Activated CD4-positive, alpha-beta T cell treated with anti-CD3 and anti-CD28 coated beads for 4 hours (primary cell): ENCODE results near the gene SLC24A3.

ENCODE experiments used
- DNase-seq, 2 donors: peaks; one replicate each; pipeline ENCODE4 v3.0.0-alpha.2; 2020

SLC24A3 gene

GRCh38 chr20:19519466-19519865, 307.0 kb downstream of the SLC24A3 start:
- no peak for DNase-seq

GRCh38 chr20:19520261-19520660, 307.8 kb downstream of the SLC24A3 start:
- DNase-seq, result no peak

DNA sequence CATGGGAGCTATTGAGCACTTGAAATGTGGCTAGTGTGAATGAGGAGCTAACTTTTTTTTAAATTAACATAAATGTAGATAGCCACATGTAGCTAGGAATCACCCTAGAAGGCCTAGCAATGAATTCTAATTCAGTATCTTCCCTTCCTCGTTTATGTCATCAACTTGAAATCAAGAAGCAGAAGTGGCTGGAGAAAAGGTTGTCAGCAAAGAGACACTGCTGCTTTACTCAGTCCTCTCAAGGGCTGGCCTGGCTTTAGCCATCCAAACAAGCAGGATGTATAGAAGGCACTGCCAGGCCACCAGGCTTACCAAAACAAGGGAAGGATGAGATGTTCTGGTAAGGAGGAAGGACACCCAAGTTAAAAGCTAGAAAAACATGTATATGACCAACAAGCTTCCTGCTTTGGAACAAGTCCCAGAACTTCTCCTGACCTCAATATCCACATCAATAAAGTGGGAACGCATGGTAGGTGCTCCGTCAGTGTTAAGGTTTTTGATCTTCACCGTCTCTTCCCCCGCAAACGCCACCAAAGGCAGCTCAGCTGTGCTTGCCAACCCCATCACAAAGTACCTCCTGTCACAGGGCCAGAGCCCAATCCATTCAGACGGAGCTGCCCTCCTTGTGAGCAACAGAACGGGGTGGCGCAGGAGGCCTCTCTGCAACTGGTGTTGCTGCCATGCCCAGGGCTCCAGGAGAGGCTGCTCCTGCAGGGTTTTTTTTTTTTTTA, 309.8 kb downstream of the SLC24A3 start:
- DNase-seq, result no peak

- no peak for DNase-seq
Observed at GRCh38 chr20:19522836-19523590, 310.6 kb downstream of the SLC24A3 start.

DNA sequence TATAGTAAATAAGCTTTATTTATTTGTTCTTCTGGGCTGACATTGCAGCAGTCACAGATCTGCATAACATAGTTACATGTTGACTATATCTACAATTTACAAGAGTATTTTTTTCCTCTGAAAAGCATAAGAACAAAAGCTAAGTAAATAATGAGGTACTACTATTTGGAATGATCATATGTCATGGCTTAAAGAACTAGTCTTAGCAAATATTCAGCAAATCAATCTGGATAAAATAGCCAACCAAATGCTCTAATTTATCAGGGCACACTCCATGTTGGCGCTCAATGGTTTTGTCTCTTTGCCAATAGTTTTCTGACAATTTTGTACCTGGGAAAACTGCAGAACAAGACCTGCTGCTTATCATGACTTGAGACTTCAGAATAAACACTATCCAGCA, 312.2 kb downstream of the SLC24A3 start:
- DNase-seq, result no peak

DNA sequence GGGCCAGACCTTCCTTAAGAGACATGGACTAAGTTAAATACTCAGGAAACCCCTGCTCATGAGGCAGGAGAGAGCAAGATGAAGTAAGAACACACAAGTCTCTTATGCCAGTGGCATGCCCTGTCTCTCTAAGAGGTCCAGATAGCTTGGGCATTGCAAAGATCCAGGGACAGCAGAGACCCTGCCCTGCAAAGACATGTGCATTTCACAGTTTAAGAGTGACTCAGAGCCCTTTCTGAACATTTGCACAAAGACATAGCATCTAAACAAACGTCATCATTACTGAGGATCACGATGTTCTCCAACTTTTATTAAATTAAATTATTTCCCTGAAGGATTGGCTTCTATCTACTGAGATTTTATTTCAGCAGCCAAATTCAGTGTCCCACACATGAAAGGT, 315.1 kb downstream of the SLC24A3 start:
- DNase-seq, result no peak

GRCh38 chr20:19528286-19529030, 316.0 kb downstream of the SLC24A3 start:
- DNase-seq, result no peak

DNA sequence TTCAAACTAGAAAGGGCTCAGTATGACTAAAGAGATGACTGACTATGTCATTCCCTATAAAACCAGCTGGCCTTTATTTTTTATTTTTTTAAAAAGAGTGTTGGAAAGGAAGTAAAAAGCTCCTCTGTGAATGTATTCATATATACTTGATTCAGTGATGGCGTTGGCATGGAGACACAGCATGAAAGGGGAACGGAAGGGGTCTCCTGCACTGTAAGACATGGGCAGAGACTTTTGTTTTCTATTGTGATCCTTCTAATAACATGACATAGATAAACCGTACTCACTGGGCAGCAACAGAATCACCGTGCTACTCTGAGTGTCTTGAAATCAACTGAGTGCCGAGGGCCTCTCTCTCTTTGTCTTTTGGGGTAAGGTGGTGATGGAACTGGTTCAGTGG, 317.6 kb downstream of the SLC24A3 start:
- no peak for DNase-seq

- no peak for DNase-seq
Observed at GRCh38 chr20:19531446-19531845, 319.0 kb downstream of the SLC24A3 start.

DNA sequence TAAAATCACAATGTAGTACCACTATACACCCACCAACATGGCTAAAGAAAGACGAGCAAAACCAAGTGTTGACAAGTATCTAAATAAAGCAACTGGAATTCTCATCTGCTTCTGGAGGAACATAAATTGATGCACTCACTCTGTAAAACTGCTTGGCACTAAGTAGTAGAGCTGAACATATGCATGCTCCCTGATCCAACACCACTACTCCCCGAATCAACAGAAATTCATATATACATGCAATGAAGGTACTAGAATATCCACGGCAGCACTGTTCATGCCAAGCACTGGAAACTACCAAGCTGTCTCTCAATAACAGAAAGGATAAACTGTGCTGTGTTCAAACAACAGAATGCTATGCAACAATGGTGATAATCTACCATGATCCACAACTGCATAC, 326.1 kb downstream of the SLC24A3 start:
- DNase-seq, result no peak

GRCh38 chr20:19539191-19539590, 326.7 kb downstream of the SLC24A3 start:
- DNase-seq, result no peak

DNA sequence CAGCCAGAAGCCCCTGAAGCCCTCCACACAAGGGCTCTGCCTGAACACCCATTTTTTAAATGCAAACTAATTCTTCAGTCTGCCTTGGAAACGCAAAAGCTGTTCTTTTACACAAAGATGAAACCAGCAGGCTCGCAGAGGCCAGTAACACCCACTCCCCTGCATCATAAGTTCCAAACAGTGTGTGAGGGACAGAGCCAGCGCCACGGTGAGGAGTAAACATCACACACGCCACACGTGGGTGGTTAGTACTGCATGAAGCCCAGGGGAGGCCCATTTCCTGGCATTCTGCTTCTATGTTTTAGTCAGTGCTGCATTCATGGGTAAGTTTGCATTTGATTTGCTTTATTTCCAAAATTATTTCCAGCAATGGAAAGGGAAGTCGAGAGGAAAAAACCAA, 327.9 kb downstream of the SLC24A3 start:
- DNase-seq, result no peak

DNA sequence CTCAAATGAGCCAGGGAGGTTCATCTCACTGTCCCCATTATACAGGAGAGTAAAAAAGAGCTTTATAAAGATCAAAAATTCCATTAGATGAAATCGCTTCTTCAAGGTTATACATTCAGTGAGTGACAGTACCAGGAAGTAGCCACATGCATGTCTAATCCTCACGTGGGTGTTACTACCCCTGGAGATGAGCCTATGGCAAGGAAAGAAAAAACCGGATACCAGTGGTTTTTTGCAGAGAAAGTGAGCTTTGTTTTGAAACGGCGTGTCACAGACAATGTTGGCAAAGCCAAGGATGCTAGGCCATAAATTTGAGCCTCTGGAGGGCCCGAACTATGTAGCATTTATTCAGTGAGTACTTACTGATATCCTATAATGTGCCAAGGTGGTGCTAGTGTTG, 330.7 kb downstream of the SLC24A3 start:
- no peak for DNase-seq

- DNase-seq, result no peak
Observed at GRCh38 chr20:19544684-19545083, 332.2 kb downstream of the SLC24A3 start.

DNA sequence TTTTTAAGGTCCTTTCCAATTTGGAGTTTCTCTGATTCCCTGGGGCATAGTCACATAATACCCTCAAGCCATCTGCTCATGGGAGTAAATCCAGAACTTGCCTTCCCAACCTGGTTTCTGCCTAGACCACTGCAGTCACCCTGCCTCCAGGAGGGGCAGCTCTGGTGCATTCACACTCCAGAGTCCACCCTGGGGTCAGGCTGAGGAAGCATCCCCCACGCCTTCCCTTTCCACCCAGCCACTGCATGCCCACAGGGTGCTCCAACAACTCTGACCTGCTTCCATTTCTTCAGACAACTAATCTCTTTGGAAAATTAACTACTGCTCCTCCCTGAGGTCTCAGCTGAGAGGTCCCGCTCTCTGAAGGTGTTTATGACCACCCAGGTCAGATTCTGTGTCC, 334.2 kb downstream of the SLC24A3 start:
- no peak for DNase-seq

DNA sequence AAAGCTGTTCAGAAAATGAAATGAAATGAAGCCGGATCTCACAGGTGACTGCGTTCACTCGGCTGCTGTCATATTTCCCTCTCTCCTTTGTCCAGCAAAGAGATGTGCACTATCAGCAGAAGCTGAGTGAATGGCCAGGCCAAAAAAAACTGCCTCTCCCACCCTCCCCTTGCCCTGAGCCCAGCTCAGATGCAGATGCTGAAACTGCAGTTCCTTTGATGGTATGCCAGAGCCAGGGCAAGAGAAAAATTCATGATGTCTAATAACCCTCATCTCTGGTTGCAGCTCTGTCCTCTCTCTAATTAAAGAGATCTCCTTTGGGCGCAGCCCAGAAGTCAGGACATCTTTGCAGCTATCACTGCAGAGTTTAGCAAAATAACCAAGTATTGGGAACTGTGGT, 335.1 kb downstream of the SLC24A3 start:
- no peak for DNase-seq

- DNase-seq, result no peak
Observed at GRCh38 chr20:19549896-19550295, 337.5 kb downstream of the SLC24A3 start.

DNA sequence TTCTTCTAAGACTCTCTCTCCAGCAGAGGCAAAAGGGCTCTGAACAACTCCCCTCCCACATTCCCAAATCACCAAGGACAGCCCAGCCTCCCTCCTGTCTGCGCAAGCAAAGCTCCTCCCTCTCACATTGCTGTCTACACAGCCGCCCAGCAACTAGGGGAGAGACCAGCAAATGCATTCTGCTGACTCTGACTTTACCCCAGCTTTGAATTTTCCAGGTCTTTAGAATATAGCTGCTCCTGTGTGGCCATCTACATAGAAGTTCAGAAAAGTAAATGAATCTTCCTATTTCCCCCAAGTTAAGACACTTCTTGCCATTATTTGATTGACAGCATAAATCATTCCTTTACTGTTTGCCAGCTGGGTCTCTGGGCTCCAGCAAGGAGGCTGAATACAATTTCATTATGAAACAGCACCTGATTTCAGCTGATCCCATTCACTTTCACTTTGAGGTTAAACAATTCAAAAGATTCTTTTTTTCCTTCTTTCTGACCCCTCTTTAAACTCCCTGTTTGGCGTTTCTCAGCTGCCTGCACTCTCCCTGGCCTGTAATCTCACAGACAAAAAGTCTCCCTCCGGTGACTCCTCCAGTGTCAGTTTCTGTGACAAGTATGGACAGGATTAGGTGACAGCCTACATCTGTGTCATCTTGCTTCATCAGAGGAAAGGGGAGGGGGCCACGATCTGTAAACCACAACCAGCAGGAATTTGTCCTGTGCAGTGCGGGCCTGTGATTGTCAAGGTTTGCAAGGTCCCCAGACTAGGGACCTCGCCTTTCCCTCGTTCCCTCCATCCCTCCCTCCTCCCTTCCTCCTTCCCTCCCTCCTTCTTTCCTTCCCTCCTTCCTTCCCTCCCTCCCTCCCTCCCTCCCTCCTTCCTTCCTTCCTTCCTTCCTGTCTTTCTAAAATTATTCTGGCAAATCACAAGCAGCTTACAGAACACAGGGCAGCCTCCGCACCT, 340.1 kb downstream of the SLC24A3 start:
- DNase-seq, result no peak

- DNase-seq, result no peak
Observed at GRCh38 chr20:19554666-19555065, 342.2 kb downstream of the SLC24A3 start.

GRCh38 chr20:19555726-19556125, 343.3 kb downstream of the SLC24A3 start:
- DNase-seq, result no peak

DNA sequence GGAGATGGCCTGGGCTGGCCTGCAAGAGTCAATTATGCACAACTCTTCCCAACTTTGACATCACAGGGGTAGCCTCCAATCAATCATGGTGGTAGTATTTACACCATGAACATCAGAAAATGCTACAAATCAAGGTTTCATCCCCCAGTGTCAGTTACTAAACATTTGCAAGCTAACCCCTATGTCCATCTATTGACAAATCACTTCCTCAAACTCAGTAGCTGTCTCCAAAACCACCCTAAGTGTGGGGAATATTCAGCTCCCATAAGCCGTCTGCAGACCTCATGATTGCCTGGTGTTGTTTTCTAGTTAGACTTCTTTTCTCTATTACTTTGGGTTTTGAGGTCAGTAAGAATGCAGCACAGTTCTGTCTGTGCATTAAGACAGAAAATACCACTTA, 344.8 kb downstream of the SLC24A3 start:
- no peak for DNase-seq

GRCh38 chr20:19560881-19561480, 348.5 kb downstream of the SLC24A3 start:
- DNase-seq, result no peak
